SK-N-SH (cell line): ENCODE measurements around the gene NAALADL2. TPM values are rescaled to one million over a fixed set of nuclear protein-coding genes. Genes with fewer than 3 reads are reported as not detected.
A peak's percentile ranks its signal among the peaks of the same experiment; 100 is the strongest.
"Not testable (repeated sequence)": the region's sequence is repeated elsewhere in the genome, so short reads cannot be mapped to it uniquely, and the experiment has no call there.

ENCODE experiments used
- CTCF ChIA-PET: fragments of 300-600, 350-600 bp; formaldehyde crosslinking; extraction: SDS; loops from one replicate; lab custom pipeline; 2021; lab: Yijun Ruan, JAX
- POLR2A ChIA-PET: fragments of 350-600 bp; sonication (Branson Sonifier 250); formaldehyde crosslinking; extraction: SDS; loops from one replicate; lab custom pipeline; 2020; ENCODE audit warnings: antibody characterized with exemption, inconsistent platforms; lab: Yijun Ruan, JAX
- DNase-seq: peaks from one replicate; pipeline ENCODE4 v3.0.0; 2012
- H2AFZ ChIP-seq: fragments of 200-600 bp; sonication (generic); 2 replicates; pipeline ENCODE4 v1.8.1; 2016; ENCODE audit warnings: antibody characterized with exemption, mild to moderate bottlenecking, low read depth
- H3F3A ChIP-seq: fragments of 200-600 bp; sonication (generic); replicated peaks from 2 replicates; pipeline ENCODE3; 2016; ENCODE audit warnings: antibody characterized with exemption, mild to moderate bottlenecking; ENCODE audit not compliant: insufficient read depth
- H3K27ac ChIP-seq, 2 experiments: fragments of 200-500 bp in 1 of 2; fragments of 200-600 bp in 1 of 2; sonication (Bioruptor generic) in 1 of 2; sonication (generic), shearing (Covaris generic) in 1 of 2; 2 replicates each; pipeline versions ENCODE4 v1.5.1 to v1.6.1; 2014 to 2016; ENCODE audit warnings: low read depth in 2 of 2, inconsistent platforms in 1 of 2, low read length in 1 of 2, mild to moderate bottlenecking in 1 of 2, mixed read lengths in 1 of 2
- H3K27me3 ChIP-seq: fragments of 200-600 bp; sonication (generic), shearing (Covaris generic); 2 replicates; pipeline ENCODE4 v1.6.1; 2016; ENCODE audit warnings: mixed run types; ENCODE audit not compliant: insufficient read depth
- H3K36me3 ChIP-seq, 2 experiments: fragments of 200-500 bp in 1 of 2; fragments of 200-600 bp in 1 of 2; sonication (Bioruptor generic) in 1 of 2; sonication (generic) in 1 of 2; replicated peaks in 1 of 2; 2 replicates each; pipeline versions ENCODE3 to v1.5.1; 2014 to 2016; ENCODE audit warnings: low read length in 1 of 2, mild to moderate bottlenecking in 1 of 2; ENCODE audit not compliant: insufficient read depth in 2 of 2, control insufficient read depth in 1 of 2
- H3K4me1 ChIP-seq, 2 experiments: fragments of 200-500 bp in 1 of 2; fragments of 200-600 bp in 1 of 2; sonication (Bioruptor generic) in 1 of 2; sonication (generic), shearing (Covaris generic) in 1 of 2; 2 replicates each; pipeline versions ENCODE4 v1.5.1 to v1.6.1; 2014 to 2016; ENCODE audit warnings: low read depth in 1 of 2, low read length in 1 of 2, mixed run types in 1 of 2; ENCODE audit not compliant: insufficient read depth in 2 of 2, control insufficient read depth in 1 of 2
- H3K4me2 ChIP-seq: fragments of 200-600 bp; sonication (generic), shearing (Covaris generic); 2 replicates; pipeline ENCODE4 v1.6.1; 2017; ENCODE audit warnings: mixed run types
- H3K4me3 ChIP-seq, 2 experiments: fragments of 200-500 bp in 1 of 2; fragments of 200-600 bp in 1 of 2; sonication (Bioruptor generic) in 1 of 2; sonication (generic), shearing (Covaris generic) in 1 of 2; 2 replicates each; pipeline versions ENCODE4 v1.5.1 to v1.8.1; 2014 to 2016; ENCODE audit warnings: low read depth in 2 of 2, inconsistent platforms in 1 of 2, low read length in 1 of 2, mild to moderate bottlenecking in 1 of 2, mixed read lengths in 1 of 2, moderate library complexity in 1 of 2
- H3K79me2 ChIP-seq: fragments of 200-600 bp; sonication (generic); 2 replicates; pipeline ENCODE4 v1.8.1; 2017; ENCODE audit warnings: mild to moderate bottlenecking; ENCODE audit not compliant: insufficient read depth
- H3K9ac ChIP-seq: fragments of 200-600 bp; sonication (generic); 2 replicates; pipeline ENCODE4 v1.6.1; 2017; ENCODE audit warnings: mixed run types
- H3K9me2 ChIP-seq: fragments of 200-600 bp; sonication (generic); 2 replicates; pipeline ENCODE4 v1.6.1; 2017; ENCODE audit warnings: mixed run types
- H3K9me3 ChIP-seq: fragments of 200-600 bp; sonication (generic); 2 replicates; pipeline ENCODE4 v1.6.1; 2017; ENCODE audit warnings: mixed run types, mild to moderate bottlenecking, moderate library complexity
- H4K20me1 ChIP-seq: fragments of 200-600 bp; sonication (generic); 2 replicates; pipeline ENCODE4 v1.6.1; 2017; ENCODE audit warnings: mild to moderate bottlenecking, mixed run types; ENCODE audit not compliant: insufficient read depth
- CHD2 ChIP-seq: fragments of 150-350 bp; IDR thresholded peaks from 2 replicates; pipeline ENCODE4 v1.6.1; 2018; ENCODE audit warnings: low read length; ENCODE audit not compliant: partially characterized antibody
- ELF1 ChIP-seq: IDR thresholded peaks from 2 replicates; pipeline ENCODE4 v1.4.0; 2012
- EP300 ChIP-seq, 2 experiments: IDR thresholded peaks; 2 replicates each; pipeline versions ENCODE4 v1.4.0 to v1.6.1; 2012; ENCODE audit warnings: borderline replicate concordance in 1 of 2, low read depth in 1 of 2, low read length in 1 of 2
- GABPA ChIP-seq: IDR thresholded peaks from 2 replicates; pipeline ENCODE4 v1.4.0; 2012; ENCODE audit warnings: low read depth, mild to moderate bottlenecking
- JUND ChIP-seq: IDR thresholded peaks from 2 replicates; pipeline ENCODE4 v1.4.0; 2012
- MXI1 ChIP-seq: IDR thresholded peaks from 2 replicates; pipeline ENCODE4 v1.6.1; 2012; ENCODE audit warnings: mild to moderate bottlenecking, low read depth, low read length, improper control_type of control experiment
- NFIC ChIP-seq: IDR thresholded peaks from 2 replicates; pipeline ENCODE4 v1.4.0; 2012; ENCODE audit warnings: borderline replicate concordance
- PBX3 ChIP-seq: IDR thresholded peaks from 2 replicates; pipeline ENCODE4; 2012
- POLR2AphosphoS5 ChIP-seq: IDR thresholded peaks from 2 replicates; pipeline ENCODE4 v1.6.1; 2012; ENCODE audit warnings: low read depth, low read length
- RCOR1 ChIP-seq: fragments of 150-350 bp; IDR thresholded peaks from 2 replicates; pipeline ENCODE4 v1.6.1; 2017; ENCODE audit warnings: antibody characterized with exemption, low read length
- SIN3A ChIP-seq: IDR thresholded peaks from 2 replicates; pipeline ENCODE4 v1.6.1; 2012; ENCODE audit warnings: low read depth, mild to moderate bottlenecking, low read length, moderate library complexity, borderline replicate concordance
- SMC3 ChIP-seq: IDR thresholded peaks from 2 replicates; pipeline ENCODE4 v1.6.1; 2012; ENCODE audit warnings: low read depth, low read length, improper control_type of control experiment
- TAF1 ChIP-seq: IDR thresholded peaks from 2 replicates; pipeline ENCODE4 v1.6.1; 2012; ENCODE audit warnings: low read depth, mild to moderate bottlenecking, low read length, moderate library complexity, borderline replicate concordance
- TCF12 ChIP-seq: IDR thresholded peaks from 2 replicates; pipeline ENCODE4 v1.4.0; 2012
- USF1 ChIP-seq: IDR thresholded peaks from 2 replicates; pipeline ENCODE4 v1.4.0; 2012; ENCODE audit warnings: low read depth, borderline replicate concordance
- YY1 ChIP-seq: IDR thresholded peaks from 2 replicates; pipeline ENCODE4 v1.4.0; 2012; ENCODE audit warnings: low read depth, mild to moderate bottlenecking
- WGBS: methylation state at CpG from one replicate; pipeline ENCODE4 v1.1.6; 2017; ENCODE audit warnings: low lambda C conversion rate; 5-methylcytosine and 5-hydroxymethylcytosine counted together
- polyA plus RNA-seq, 3 experiments: library from polyadenylated mRNA; depleted of rRNA; stranded (reverse); fragments of >200 nt; gene quantifications; 2 replicates each; pipeline ENCODE4 v1.2.3, GENCODE V29; 2012
- TF ChIP-seq, protein P1 (sequence below): IDR thresholded peaks from 2 replicates; pipeline ENCODE4 v1.4.0; 2012; ENCODE audit warnings: low read depth, borderline replicate concordance
- TF ChIP-seq, protein P2 (sequence below): fragments of 200-600 bp; sonication (generic); IDR thresholded peaks from 2 replicates; pipeline ENCODE4 v1.6.1; 2017; ENCODE audit warnings: antibody characterized with exemption, mild to moderate bottlenecking, moderate library complexity
- TF ChIP-seq, protein P3 (sequence below): IDR thresholded peaks from 2 replicates; pipeline ENCODE4 v1.4.0; 2012; ENCODE audit warnings: low read depth

NAALADL2 gene
- polyA plus RNA-seq, 1 of the 3 experiments (the other 2 are of a cell fraction) = 1.2 TPM

DNA sequence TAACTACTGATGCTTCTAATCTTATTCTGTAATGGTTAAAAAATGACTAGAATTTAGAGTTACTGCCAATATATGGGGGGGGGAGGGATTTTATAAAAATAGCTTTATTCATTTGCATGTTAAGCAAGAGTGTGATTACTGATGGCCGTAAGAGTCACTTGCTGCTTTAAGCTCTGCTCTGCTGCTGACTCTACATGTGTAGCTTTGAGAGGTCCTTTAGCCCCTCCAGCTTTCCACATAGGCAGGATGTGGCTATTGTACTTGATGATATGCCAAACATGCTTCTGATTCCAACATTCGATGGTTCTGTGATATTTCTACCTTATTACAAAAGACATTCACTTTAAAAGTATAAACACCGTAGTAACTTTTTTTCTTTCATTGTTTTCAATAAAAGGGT is 511.3 kb downstream of the NAALADL2 start:
- Histone ChIP-seq H2AFZ (peak overlapping the region; percentile 59; the same call in 1 of the 2 replicates), H3K27ac (peak overlapping the region in 1 of 2 experiments; percentile 40; a peak in 1 of 4 replicates), H3K4me2 (peak overlapping the region; percentile 54; the same call in 1 of the 2 replicates)
- H3K4me1 ChIP-seq, H3K9ac ChIP-seq, H4K20me1 ChIP-seq, H3F3A ChIP-seq, POLR2A ChIA-PET, H3K36me3 ChIP-seq, H3K9me2 ChIP-seq, H3K27me3 ChIP-seq, CTCF ChIA-PET, H3K9me3 ChIP-seq, DNase-seq, H3K4me3 ChIP-seq, H3K79me2 ChIP-seq: not testable (repeated sequence)
- TF ChIP-seq TCF12 (peak; percentile 79), PBX3 (peak; percentile 53), JUND (0 out of 2 replicates have a peak, but pooled peaks have one; percentile 5), NFIC (peak; percentile 50; the same call in 1 of the 2 replicates)
- 27% methylated on average over 3 of the region's 3 CpGs for WGBS

- H3K4me3 ChIP-seq, H2AFZ ChIP-seq, CTCF ChIA-PET, H3K27ac ChIP-seq, H3K79me2 ChIP-seq, H3K27me3 ChIP-seq, H3K9me2 ChIP-seq, H3K9ac ChIP-seq, H3F3A ChIP-seq, POLR2A ChIA-PET, H3K36me3 ChIP-seq, H3K4me1 ChIP-seq, H3K9me3 ChIP-seq, DNase-seq, H3K4me2 ChIP-seq, H4K20me1 ChIP-seq: not testable (repeated sequence)
- 97% methylated on average over 18 of the region's 18 CpGs for WGBS
Observed at GRCh38 chr3:175371187-175371586, 512.1 kb downstream of the NAALADL2 start.

- no peaks in the 10 kb centered on the region for H3F3A ChIP-seq
- no peaks in the 10 kb centered on the region for H3K36me3 ChIP-seq
- H3K9me3 ChIP-seq = no peaks in the 10 kb centered on the region
- H3K9ac ChIP-seq = no peak overlapping the region
- no peaks in the 10 kb centered on the region for H3K4me1 ChIP-seq
- no peak overlapping the region for H2AFZ ChIP-seq
- H3K4me2 ChIP-seq = no peak overlapping the region
- CTCF ChIA-PET = no interaction called here
- H3K27me3 ChIP-seq = no peaks in the 10 kb centered on the region
- no peak overlapping the region for H3K27ac ChIP-seq
- no peaks in the 10 kb centered on the region for H3K79me2 ChIP-seq
- 95% methylated on average over 1 of the region's 1 CpG for WGBS
- no peak for DNase-seq
- H3K4me3 ChIP-seq = no peak overlapping the region
- H3K9me2 ChIP-seq = no peaks in the 10 kb centered on the region
- POLR2A ChIA-PET = no interaction called here
- H4K20me1 ChIP-seq = no peaks in the 10 kb centered on the region
- TF ChIP-seq, protein P1, sequence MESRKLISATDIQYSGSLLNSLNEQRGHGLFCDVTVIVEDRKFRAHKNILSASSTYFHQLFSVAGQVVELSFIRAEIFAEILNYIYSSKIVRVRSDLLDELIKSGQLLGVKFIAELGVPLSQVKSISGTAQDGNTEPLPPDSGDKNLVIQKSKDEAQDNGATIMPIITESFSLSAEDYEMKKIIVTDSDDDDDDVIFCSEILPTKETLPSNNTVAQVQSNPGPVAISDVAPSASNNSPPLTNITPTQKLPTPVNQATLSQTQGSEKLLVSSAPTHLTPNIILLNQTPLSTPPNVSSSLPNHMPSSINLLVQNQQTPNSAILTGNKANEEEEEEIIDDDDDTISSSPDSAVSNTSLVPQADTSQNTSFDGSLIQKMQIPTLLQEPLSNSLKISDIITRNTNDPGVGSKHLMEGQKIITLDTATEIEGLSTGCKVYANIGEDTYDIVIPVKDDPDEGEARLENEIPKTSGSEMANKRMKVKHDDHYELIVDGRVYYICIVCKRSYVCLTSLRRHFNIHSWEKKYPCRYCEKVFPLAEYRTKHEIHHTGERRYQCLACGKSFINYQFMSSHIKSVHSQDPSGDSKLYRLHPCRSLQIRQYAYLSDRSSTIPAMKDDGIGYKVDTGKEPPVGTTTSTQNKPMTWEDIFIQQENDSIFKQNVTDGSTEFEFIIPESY = no peak
- no peak for TF ChIP-seq RCOR1
- no peak for TF ChIP-seq ELF1
- TF ChIP-seq CHD2 = no peak
- TF ChIP-seq, protein P2, sequence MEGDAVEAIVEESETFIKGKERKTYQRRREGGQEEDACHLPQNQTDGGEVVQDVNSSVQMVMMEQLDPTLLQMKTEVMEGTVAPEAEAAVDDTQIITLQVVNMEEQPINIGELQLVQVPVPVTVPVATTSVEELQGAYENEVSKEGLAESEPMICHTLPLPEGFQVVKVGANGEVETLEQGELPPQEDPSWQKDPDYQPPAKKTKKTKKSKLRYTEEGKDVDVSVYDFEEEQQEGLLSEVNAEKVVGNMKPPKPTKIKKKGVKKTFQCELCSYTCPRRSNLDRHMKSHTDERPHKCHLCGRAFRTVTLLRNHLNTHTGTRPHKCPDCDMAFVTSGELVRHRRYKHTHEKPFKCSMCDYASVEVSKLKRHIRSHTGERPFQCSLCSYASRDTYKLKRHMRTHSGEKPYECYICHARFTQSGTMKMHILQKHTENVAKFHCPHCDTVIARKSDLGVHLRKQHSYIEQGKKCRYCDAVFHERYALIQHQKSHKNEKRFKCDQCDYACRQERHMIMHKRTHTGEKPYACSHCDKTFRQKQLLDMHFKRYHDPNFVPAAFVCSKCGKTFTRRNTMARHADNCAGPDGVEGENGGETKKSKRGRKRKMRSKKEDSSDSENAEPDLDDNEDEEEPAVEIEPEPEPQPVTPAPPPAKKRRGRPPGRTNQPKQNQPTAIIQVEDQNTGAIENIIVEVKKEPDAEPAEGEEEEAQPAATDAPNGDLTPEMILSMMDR = no peak
- TF ChIP-seq POLR2AphosphoS5 = no peak
- no peak for TF ChIP-seq GABPA
- no peak for TF ChIP-seq SIN3A
- TF ChIP-seq EP300 (IDR thresholded peaks at IDR 0.05; ENCODE audit: borderline replicate concordance in 1 of 2, low read depth in 1 of 2, low read length in 1 of 2) = no peak
- TF ChIP-seq TAF1 = no peak
- TF ChIP-seq TCF12 = no peak
- TF ChIP-seq, protein P3, sequence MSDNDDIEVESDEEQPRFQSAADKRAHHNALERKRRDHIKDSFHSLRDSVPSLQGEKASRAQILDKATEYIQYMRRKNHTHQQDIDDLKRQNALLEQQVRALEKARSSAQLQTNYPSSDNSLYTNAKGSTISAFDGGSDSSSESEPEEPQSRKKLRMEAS = no peak
- TF ChIP-seq YY1 = no peak
- TF ChIP-seq SMC3 = no peak
- TF ChIP-seq MXI1 = no peak
- no peak for TF ChIP-seq USF1
- no peak for TF ChIP-seq JUND
Observed at GRCh38 chr3:175374705-175375104, 515.6 kb downstream of the NAALADL2 start.
